Lower lobe of right lung (tissue), 2 donors: ENCODE data around the gene XKRX. TPM values are rescaled to one million over a fixed set of nuclear protein-coding genes. Genes with fewer than 3 reads are reported as not detected.

ENCODE experiments used
- ATAC-seq, 2 donors: fragments of 200-7000 bp; cut with Tn5 transposase; one replicate each; pipeline ENCODE4 v1.9.1; 2020 to 2022; ENCODE audit warnings: mild to moderate bottlenecking in 2 of 2, moderate library complexity in 2 of 2
- DNase-seq: peaks from one replicate; pipeline ENCODE4 v3.0.0-alpha.2; 2020
- H3K27ac ChIP-seq: fragments of 200-600 bp; one replicate; pipeline ENCODE4 v1.8.0; 2022
- H3K27me3 ChIP-seq: fragments of 200-600 bp; one replicate; pipeline ENCODE4 v1.8.0; 2022; ENCODE audit warnings: low read depth
- H3K36me3 ChIP-seq: fragments of 200-600 bp; one replicate; pipeline ENCODE4 v1.8.0; 2022; ENCODE audit warnings: mild to moderate bottlenecking
- H3K4me1 ChIP-seq: fragments of 200-600 bp; one replicate; pipeline ENCODE4 v1.8.0; 2022
- H3K4me3 ChIP-seq: fragments of 200-600 bp; one replicate; pipeline ENCODE4 v1.8.0; 2022; ENCODE audit warnings: mild to moderate bottlenecking
- H3K9me3 ChIP-seq: fragments of 200-600 bp; one replicate; pipeline ENCODE4 v1.8.0; 2022
- CTCF ChIP-seq: fragments of 200-600 bp; IDR thresholded peaks from one replicate; pipeline ENCODE4 v1.8.0; 2022; ENCODE audit warnings: antibody characterized with exemption, mild to moderate bottlenecking
- intact Hi-C: fragments of 100-400 bp; cut with DNase I; formaldehyde crosslinking; loops from one replicate; pipeline ENCODE4 v1.11.0; 2022
- total RNA-seq: library from RNA; stranded (reverse); fragmentation: NEBNext Ultra II Directional; extraction: Animal tissue kit (Norgen Biotek cat#: 25700); gene quantifications from one replicate; pipeline ENCODE4 v1.2.1, GENCODE V29; 2021
- donor health status: DM: no; HTN: yes; CAD: no; lungs with severe emphysema.

The XKRX gene
- total RNA-seq, 1 donor from 2014 or later = 8.1 TPM

GRCh38 chrX:100969408-100969807 is 40.7 kb upstream of the XKRX start, which contains the start of gene ARL13A:
Gene ARL13A (plus strand): TSS chrX:100969708. CDS start chrX:100973690, 3,982 bp downstream.
- H3K4me1 ChIP-seq = no peaks in the 10 kb centered on the region
- H3K27me3 ChIP-seq = no peaks in the 10 kb centered on the region
- H3K27ac ChIP-seq = no peak within 1 kb of the TSS
- ATAC-seq (no peak), DNase-seq (no peak)
- no peak for TF ChIP-seq CTCF
- H3K36me3 ChIP-seq = no peaks in the 10 kb centered on the region
- intact Hi-C loops = no loop called here
- H3K9me3 ChIP-seq = no peaks in the 10 kb centered on the region
- H3K4me3 ChIP-seq = no peak within 1 kb of the TSS

- no peaks in the 10 kb centered on the region for H3K9me3 ChIP-seq
- H3K36me3 ChIP-seq = no peaks in the 10 kb centered on the region
- DNase-seq = no peak
- intact Hi-C loops = no loop called here
- no peak for TF ChIP-seq CTCF
- no peak overlapping the region for H3K4me3 ChIP-seq
- H3K27me3 ChIP-seq = no peaks in the 10 kb centered on the region
- H3K27ac ChIP-seq = no peak overlapping the region
- ATAC-seq = no peak
- H3K4me1 ChIP-seq = no peaks in the 10 kb centered on the region
Measured at GRCh38 chrX:100964362-100964761, 35.6 kb upstream of the XKRX start.

GRCh38 chrX:100962811-100963210 is 34.1 kb upstream of the XKRX start:
- Histone ChIP-seq H3K27ac (no peak overlapping the region), H3K9me3 (no peaks in the 10 kb centered on the region), H3K4me1 (no peaks in the 10 kb centered on the region), H3K27me3 (no peaks in the 10 kb centered on the region), H3K4me3 (no peak overlapping the region), H3K36me3 (no peaks in the 10 kb centered on the region)
- intact Hi-C loops = no loop called here
- DNase-seq (no peak), ATAC-seq (no peak)
- TF ChIP-seq CTCF = no peak

- no peaks in the 10 kb centered on the region for H3K36me3 ChIP-seq
- H3K4me1 ChIP-seq = no peaks in the 10 kb centered on the region
- H3K27ac ChIP-seq = no peak overlapping the region
- no peaks in the 10 kb centered on the region for H3K9me3 ChIP-seq
- intact Hi-C loops = no loop called here
- TF ChIP-seq CTCF = no peak
- no peak for DNase-seq
- no peak overlapping the region for H3K4me3 ChIP-seq
- H3K27me3 ChIP-seq = no peaks in the 10 kb centered on the region
- no peak for ATAC-seq
Measured at GRCh38 chrX:100948557-100948956, 19.8 kb upstream of the XKRX start.

- H3K36me3 ChIP-seq = no peaks in the 10 kb centered on the region
- H3K9me3 ChIP-seq = no peaks in the 10 kb centered on the region
- no peaks in the 10 kb centered on the region for H3K4me1 ChIP-seq
- no peak for TF ChIP-seq CTCF
- no peak for ATAC-seq
- H3K27ac ChIP-seq = no peak overlapping the region
- no peak for DNase-seq
- no peaks in the 10 kb centered on the region for H3K27me3 ChIP-seq
- intact Hi-C loops = no loop called here
- no peak overlapping the region for H3K4me3 ChIP-seq
Measured at GRCh38 chrX:100946299-100946927, 17.7 kb upstream of the XKRX start.
